Kidney (tissue), 14 donors: ENCODE results near the gene CLDN6. TPM values are rescaled to one million over a fixed set of nuclear protein-coding genes. Genes with fewer than 3 reads are reported as not detected.

Source experiments
- DNase-seq, 5 donors: peaks; one replicate each; pipeline ENCODE4 v3.0.0-alpha.2; 2013 to 2020
- FAIRE-seq: peaks from 2 replicates; lab custom pipeline; 2012; peaks lifted over from hg19 to GRCh38; lab: Jason Lieb, UNC
- H3K27ac ChIP-seq, 2 donors: one replicate each; pipeline ENCODE4 v1.7.0; 2013; ENCODE audit warnings: low read depth in 2 of 2, low read length in 2 of 2, inconsistent platforms in 1 of 2
- H3K27me3 ChIP-seq: one replicate; pipeline ENCODE4 v1.7.1; 2013; ENCODE audit warnings: low read length, inconsistent platforms; ENCODE audit not compliant: control insufficient read depth, insufficient read depth
- H3K36me3 ChIP-seq, 3 donors: one replicate each; pipeline versions ENCODE4 v1.7.0 to v1.7.1; 2013; ENCODE audit warnings: low read length in 3 of 3, control low read depth in 1 of 3, inconsistent platforms in 1 of 3; ENCODE audit not compliant: insufficient read depth in 3 of 3, control insufficient read depth in 2 of 3
- H3K4me1 ChIP-seq, 3 donors: one replicate each; pipeline versions ENCODE4 v1.7.0 to v1.7.1; 2013; ENCODE audit warnings: low read length in 3 of 3, inconsistent platforms in 1 of 3, low read depth in 1 of 3; ENCODE audit not compliant: control insufficient read depth in 2 of 3, insufficient read depth in 2 of 3
- H3K4me3 ChIP-seq, 3 donors: one replicate each; pipeline versions ENCODE4 v1.7.0 to v1.8.1; 2013; ENCODE audit warnings: low read length in 3 of 3, control low read depth in 1 of 3, inconsistent platforms in 1 of 3
- H3K9ac ChIP-seq, 3 donors: one replicate each; pipeline versions ENCODE4 v1.7.0 to v1.7.1; 2013; ENCODE audit warnings: low read length in 3 of 3, control low read depth in 1 of 3, inconsistent platforms in 1 of 3
- H3K9me3 ChIP-seq, 3 donors: one replicate each; pipeline versions ENCODE4 v1.7.0 to v1.7.1; 2013; ENCODE audit warnings: low read length in 3 of 3, control low read depth in 1 of 3, inconsistent platforms in 1 of 3; ENCODE audit not compliant: control insufficient read depth in 2 of 3, insufficient read depth in 1 of 3
- intact Hi-C: fragments of 100-400 bp; cut with DNase I; formaldehyde crosslinking; loops from one replicate; pipeline ENCODE4 v1.11.1; 2022
- polyA plus RNA-seq: library from polyadenylated mRNA; stranded (reverse); fragments of 350-450 nt; fragmentation: Illumina TruSeq; extraction: RNeasy Lipid Tissue Mini Kit (QIAGEN cat#74804); gene quantifications from one replicate; pipeline ENCODE4 v1.2.3, GENCODE V29; 2014; ENCODE audit warnings: low read depth, low replicate concordance; ENCODE audit not compliant: insufficient read depth
- total RNA-seq: library from RNA; stranded (reverse); fragmentation: NEBNext Ultra II Directional; extraction: Animal tissue kit (Norgen Biotek cat#: 25700); gene quantifications from one replicate; pipeline ENCODE4 v1.2.1, GENCODE V29; 2021
- TF ChIP-seq, protein P1 (sequence below): IDR thresholded peaks from 3 replicates; pipeline ENCODE4 v1.5.1; 2012; ENCODE audit warnings: mild to moderate bottlenecking, moderate library complexity, borderline replicate concordance; ENCODE audit not compliant: insufficient read depth; ENCODE audit errors: extremely low read depth
- donor health status: control.
- donor health status: control.
- donor health status: control.
- donor health status: control.
- donor health status: control.
- donor health status: DM: yes; HTN: yes; CAD: no.
- donor health status: Normal renal cell carcinoma (clear cell type).

CLDN6 gene
- total and polyA plus RNA-seq, 2 donors from 2014 or later, result 0.47 TPM; not detected in 1

DNA sequence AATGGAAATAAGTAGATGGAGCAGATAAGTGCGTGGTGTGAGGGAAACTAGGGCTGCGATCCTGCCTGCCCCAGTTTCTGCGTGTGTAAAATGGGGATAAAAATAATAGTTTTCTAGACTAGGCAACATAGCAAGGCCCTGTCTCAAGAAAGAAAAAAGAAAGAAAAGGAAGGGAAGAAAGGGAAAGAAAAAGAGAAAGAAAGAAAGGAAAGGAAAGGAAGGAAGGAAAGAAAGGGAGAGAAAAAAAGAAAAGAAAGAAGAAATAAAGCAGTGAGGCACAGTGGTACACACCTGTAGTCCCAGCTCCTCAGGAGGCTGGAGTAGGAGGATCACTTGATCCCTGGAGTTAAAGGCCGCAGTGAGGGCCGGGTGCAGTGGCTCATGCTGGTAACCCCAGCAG is 35.6 kb downstream of the CLDN6 start:
- Histone ChIP-seq H3K27ac (no peak overlapping the region), H3K27me3 (no peaks in the 10 kb centered on the region), H3K4me3 (no peak overlapping the region), H3K36me3 (no peaks in the 10 kb centered on the region), H3K9ac (no peak overlapping the region), H3K4me1 (peaks cover 0 to 6% (median 0%) of the 10 kb centered on the region in 3 donors), H3K9me3 (no peaks in the 10 kb centered on the region)
- intact Hi-C loops, result no loop called here
- TF ChIP-seq, protein P1, sequence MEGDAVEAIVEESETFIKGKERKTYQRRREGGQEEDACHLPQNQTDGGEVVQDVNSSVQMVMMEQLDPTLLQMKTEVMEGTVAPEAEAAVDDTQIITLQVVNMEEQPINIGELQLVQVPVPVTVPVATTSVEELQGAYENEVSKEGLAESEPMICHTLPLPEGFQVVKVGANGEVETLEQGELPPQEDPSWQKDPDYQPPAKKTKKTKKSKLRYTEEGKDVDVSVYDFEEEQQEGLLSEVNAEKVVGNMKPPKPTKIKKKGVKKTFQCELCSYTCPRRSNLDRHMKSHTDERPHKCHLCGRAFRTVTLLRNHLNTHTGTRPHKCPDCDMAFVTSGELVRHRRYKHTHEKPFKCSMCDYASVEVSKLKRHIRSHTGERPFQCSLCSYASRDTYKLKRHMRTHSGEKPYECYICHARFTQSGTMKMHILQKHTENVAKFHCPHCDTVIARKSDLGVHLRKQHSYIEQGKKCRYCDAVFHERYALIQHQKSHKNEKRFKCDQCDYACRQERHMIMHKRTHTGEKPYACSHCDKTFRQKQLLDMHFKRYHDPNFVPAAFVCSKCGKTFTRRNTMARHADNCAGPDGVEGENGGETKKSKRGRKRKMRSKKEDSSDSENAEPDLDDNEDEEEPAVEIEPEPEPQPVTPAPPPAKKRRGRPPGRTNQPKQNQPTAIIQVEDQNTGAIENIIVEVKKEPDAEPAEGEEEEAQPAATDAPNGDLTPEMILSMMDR, result no peak
- no peak for FAIRE-seq
- DNase-seq, result no peak

DNA sequence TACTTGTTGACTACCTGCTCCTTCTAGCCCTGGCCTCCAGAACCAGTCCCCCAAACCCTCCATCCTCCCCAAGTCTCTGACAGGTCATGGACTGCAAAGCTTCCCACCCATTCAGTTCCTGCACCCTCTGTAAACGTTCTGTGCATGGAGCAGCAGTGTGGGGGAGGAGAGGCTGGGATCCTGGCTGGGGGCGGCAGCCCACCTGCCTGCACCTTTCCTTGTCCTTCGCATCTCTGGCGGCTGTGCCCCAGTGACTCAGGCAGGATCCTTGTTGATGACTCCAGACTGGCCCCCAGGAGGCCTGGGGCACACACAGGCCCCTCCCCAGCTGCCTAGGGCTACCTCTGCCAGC is 36.1 kb downstream of the CLDN6 start:
- peak in 1 of 5 donors; percentile 67 for DNase-seq
- no peaks in the 10 kb centered on the region for H3K27me3 ChIP-seq
- peaks cover 0 to 6% (median 0%) of the 10 kb centered on the region in 3 donors for H3K4me1 ChIP-seq
- H3K36me3 ChIP-seq, result no peaks in the 10 kb centered on the region
- no peak overlapping the region for H3K4me3 ChIP-seq
- intact Hi-C loops, result no loop called here
- no peak overlapping the region for H3K27ac ChIP-seq
- FAIRE-seq, result no peak
- TF ChIP-seq, protein P1, result no peak
- no peak overlapping the region for H3K9ac ChIP-seq
- no peaks in the 10 kb centered on the region for H3K9me3 ChIP-seq

DNA sequence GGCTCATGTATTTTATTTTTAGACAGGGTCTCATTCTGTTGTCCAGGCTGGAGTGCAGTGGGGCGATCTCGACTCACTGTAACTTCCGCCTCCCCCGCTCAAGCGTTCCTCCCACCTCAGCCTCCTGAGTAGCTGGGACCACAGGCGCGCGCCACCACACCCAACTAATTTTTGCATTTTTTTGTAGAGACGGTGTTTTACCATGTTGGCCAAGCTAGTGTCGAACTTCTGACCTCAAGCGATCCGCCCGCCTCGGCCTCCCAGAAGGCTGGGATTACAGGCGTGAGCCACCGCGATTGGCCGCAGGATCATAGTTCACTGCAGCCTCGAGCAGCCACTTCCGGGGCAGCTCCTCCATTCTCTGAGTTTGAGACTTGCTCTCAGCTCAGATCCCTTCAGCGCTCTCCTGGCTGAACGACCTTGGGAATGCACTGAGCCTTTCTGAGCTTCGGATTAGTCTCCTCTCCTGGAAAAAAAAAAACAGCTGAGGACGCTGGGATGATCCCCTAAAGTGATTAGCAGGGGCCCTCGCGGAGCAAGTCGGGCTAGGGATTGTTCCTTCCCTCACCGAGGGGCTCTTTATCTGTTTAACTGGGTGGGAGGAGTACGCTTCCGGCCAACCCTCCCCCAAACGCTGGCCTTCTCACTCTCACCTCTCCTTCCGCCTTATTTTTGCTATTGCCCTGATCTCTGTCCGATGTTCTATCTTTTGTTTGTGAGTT is 36.6 kb downstream of the CLDN6 start:
- no peaks in the 10 kb centered on the region for H3K27me3 ChIP-seq
- DNase-seq (peak in 1 of 5 donors; percentile 24), FAIRE-seq (no peak)
- H3K4me1 ChIP-seq, result peaks cover 0 to 6% (median 0%) of the 10 kb centered on the region in 3 donors
- H3K36me3 ChIP-seq, result no peaks in the 10 kb centered on the region
- no peak overlapping the region for H3K9ac ChIP-seq
- peak overlapping the region in 1 of 3 donors; percentile 87 for H3K4me3 ChIP-seq
- H3K27ac ChIP-seq, result no peak overlapping the region
- intact Hi-C loops, result no loop called here
- TF ChIP-seq, protein P1, result no peak
- H3K9me3 ChIP-seq, result no peaks in the 10 kb centered on the region
